HCT116 (cell line): ENCODE data around the gene PLXNB3.

Source experiments
- ELF1 ChIP-seq: IDR thresholded peaks from 2 replicates; pipeline ENCODE4 v1.6.1; 2012; ENCODE audit warnings: low read depth, borderline replicate concordance
- EZH2 ChIP-seq: fragments of 200-600 bp; sonication (generic); IDR thresholded peaks from 2 replicates; pipeline ENCODE4 v1.6.1; 2017; ENCODE audit warnings: antibody characterized with exemption, mixed run types
- EZH2phosphoT487 ChIP-seq: fragments of 200-600 bp; IDR thresholded peaks from 2 replicates; pipeline ENCODE4 v1.6.1; 2018; ENCODE audit warnings: antibody characterized with exemption, borderline replicate concordance
- JUND ChIP-seq: IDR thresholded peaks from 2 replicates; pipeline ENCODE4 v1.6.1; 2012
- MAX ChIP-seq: IDR thresholded peaks from 2 replicates; pipeline ENCODE4 v1.6.1; 2012
- POLR2A ChIP-seq: IDR thresholded peaks from 2 replicates; pipeline ENCODE4 v1.7.0; 2011; ENCODE audit warnings: borderline replicate concordance; ENCODE audit not compliant: insufficient read depth, insufficient read length; ENCODE audit errors: extremely low read depth
- POLR2AphosphoS5 ChIP-seq: IDR thresholded peaks from 2 replicates; pipeline ENCODE4 v1.6.1; 2011; ENCODE audit warnings: mild to moderate bottlenecking, low read depth, low read length, moderate library complexity
- RAD21 ChIP-seq: IDR thresholded peaks from 2 replicates; pipeline ENCODE4 v1.6.1; 2012; ENCODE audit warnings: low read depth, mild to moderate bottlenecking
- TCF7L2 ChIP-seq: IDR thresholded peaks from 2 replicates; pipeline ENCODE4 v1.7.0; 2011; ENCODE audit warnings: borderline replicate concordance, inconsistent platforms; ENCODE audit not compliant: insufficient read depth, insufficient read length; ENCODE audit errors: extremely low read depth
- ZNF274 ChIP-seq: fragments of 200-500 bp; sonication (Bioruptor generic); IDR thresholded peaks from 2 replicates; pipeline ENCODE4 v1.6.1; 2014; ENCODE audit warnings: mild to moderate bottlenecking, low read depth, low read length, inconsistent platforms
- TF ChIP-seq, protein P1 (sequence below), 3 experiments: fragments of 200-600 bp in 1 of 3; sonication (generic) in 1 of 3; IDR thresholded peaks in 2 of 3; conservative IDR thresholded peaks in 1 of 3; 2 replicates each; pipeline ENCODE4 v1.5.1; 2012 to 2017; ENCODE audit warnings: low read depth in 2 of 3, low read length in 2 of 3, antibody characterized with exemption in 1 of 3, borderline replicate concordance in 1 of 3, control low read depth in 1 of 3, mild to moderate bottlenecking in 1 of 3, mixed read lengths in 1 of 3, mixed run types in 1 of 3, moderate library complexity in 1 of 3; ENCODE audit not compliant: insufficient read depth in 1 of 3
- TF ChIP-seq, protein P2 (sequence below): IDR thresholded peaks from 2 replicates; pipeline ENCODE4 v1.6.1; 2012; ENCODE audit warnings: low read depth

DNA sequence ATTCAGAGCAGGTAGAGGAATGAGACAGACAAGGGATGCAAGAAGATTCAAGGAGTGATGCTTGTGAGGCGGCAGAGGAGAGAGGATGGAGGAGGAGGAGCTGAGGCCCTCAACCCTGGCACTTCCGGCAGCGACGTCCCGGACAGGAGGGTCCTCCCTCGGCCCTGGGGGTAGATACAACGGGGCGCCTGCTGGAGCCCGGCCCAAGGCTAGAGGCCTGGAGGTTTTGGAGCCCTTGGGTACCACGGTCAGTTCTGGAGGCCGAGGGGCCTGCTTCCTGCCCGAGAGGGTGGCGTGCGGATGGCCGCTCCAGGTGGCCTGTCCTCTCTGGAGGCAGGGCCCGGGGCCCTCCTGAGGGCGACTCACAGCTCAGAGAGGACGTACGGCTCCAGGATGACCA, 43.9 kb downstream of the PLXNB3 start:
- TF ChIP-seq, protein P1, sequence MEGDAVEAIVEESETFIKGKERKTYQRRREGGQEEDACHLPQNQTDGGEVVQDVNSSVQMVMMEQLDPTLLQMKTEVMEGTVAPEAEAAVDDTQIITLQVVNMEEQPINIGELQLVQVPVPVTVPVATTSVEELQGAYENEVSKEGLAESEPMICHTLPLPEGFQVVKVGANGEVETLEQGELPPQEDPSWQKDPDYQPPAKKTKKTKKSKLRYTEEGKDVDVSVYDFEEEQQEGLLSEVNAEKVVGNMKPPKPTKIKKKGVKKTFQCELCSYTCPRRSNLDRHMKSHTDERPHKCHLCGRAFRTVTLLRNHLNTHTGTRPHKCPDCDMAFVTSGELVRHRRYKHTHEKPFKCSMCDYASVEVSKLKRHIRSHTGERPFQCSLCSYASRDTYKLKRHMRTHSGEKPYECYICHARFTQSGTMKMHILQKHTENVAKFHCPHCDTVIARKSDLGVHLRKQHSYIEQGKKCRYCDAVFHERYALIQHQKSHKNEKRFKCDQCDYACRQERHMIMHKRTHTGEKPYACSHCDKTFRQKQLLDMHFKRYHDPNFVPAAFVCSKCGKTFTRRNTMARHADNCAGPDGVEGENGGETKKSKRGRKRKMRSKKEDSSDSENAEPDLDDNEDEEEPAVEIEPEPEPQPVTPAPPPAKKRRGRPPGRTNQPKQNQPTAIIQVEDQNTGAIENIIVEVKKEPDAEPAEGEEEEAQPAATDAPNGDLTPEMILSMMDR (IDR thresholded peaks at IDR 0.05 in 2 of 3, conservative IDR thresholded peaks at IDR 0.05 in 1 of 3; ENCODE audit: borderline replicate concordance in 1 of 3, insufficient read depth in 1 of 3, low read depth in 2 of 3, low read length in 2 of 3): no peak
- TF ChIP-seq TCF7L2: no peak
- no peak for TF ChIP-seq EZH2
- TF ChIP-seq, protein P2, sequence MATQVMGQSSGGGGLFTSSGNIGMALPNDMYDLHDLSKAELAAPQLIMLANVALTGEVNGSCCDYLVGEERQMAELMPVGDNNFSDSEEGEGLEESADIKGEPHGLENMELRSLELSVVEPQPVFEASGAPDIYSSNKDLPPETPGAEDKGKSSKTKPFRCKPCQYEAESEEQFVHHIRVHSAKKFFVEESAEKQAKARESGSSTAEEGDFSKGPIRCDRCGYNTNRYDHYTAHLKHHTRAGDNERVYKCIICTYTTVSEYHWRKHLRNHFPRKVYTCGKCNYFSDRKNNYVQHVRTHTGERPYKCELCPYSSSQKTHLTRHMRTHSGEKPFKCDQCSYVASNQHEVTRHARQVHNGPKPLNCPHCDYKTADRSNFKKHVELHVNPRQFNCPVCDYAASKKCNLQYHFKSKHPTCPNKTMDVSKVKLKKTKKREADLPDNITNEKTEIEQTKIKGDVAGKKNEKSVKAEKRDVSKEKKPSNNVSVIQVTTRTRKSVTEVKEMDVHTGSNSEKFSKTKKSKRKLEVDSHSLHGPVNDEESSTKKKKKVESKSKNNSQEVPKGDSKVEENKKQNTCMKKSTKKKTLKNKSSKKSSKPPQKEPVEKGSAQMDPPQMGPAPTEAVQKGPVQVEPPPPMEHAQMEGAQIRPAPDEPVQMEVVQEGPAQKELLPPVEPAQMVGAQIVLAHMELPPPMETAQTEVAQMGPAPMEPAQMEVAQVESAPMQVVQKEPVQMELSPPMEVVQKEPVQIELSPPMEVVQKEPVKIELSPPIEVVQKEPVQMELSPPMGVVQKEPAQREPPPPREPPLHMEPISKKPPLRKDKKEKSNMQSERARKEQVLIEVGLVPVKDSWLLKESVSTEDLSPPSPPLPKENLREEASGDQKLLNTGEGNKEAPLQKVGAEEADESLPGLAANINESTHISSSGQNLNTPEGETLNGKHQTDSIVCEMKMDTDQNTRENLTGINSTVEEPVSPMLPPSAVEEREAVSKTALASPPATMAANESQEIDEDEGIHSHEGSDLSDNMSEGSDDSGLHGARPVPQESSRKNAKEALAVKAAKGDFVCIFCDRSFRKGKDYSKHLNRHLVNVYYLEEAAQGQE: no peak
- TF ChIP-seq EZH2phosphoT487: no peak
- TF ChIP-seq MAX: no peak
- no peak for TF ChIP-seq ZNF274
- TF ChIP-seq POLR2A: no peak
- TF ChIP-seq JUND: no peak
- TF ChIP-seq ELF1: no peak
- TF ChIP-seq POLR2AphosphoS5: no peak
- no peak for TF ChIP-seq RAD21
